ENCODE data around the gene FBXL16. TPM values are rescaled to one million over a fixed set of nuclear protein-coding genes. Genes with fewer than 3 reads are reported as not detected.

FBXL16 gene
- total and polyA plus RNA-seq, 2 of the 13 experiments (the other 11 are each of a cell fraction or from before 2014, with no cell fraction given), result 0.22 to 2.0 TPM

DNA sequence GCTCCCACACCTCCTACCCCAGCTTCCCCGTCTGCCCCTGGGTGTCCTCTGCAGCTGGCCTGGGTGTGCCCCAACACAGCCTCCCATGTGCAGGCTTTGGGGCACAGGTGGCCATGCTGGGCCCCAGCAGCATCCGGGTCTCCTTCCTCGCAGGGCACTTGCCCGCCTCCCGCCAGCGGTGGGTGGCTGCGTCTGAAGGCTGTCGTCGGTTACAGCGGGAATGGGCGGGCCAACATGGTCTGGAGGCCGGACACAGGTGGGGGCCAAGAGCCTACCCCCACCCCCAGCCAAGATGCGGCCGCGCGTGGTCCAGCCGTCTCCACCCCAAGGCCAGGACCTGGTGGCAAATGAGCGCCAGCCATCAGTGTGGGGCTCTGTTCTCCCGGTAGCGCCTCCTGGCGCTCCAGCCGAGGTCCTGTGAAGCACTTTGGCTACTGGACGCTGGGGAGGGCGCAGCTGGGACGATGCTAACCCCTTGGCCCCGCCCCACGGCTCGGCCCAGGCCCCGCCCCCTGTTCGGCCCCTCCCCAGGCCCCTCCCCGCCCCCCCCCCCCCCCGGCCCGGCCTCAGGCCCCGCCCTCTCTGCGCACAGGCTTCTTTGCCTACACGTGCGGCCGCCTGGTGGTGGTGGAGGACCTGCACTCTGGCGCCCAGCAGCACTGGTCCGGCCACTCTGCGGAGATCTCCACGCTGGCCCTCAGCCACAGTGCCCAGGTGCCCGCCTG, 45.0 kb downstream of the FBXL16 start:
- TF ChIP-seq ZNF569 (CRISPR knock-in tag; IDR thresholded peaks at IDR 0.05; ENCODE audit: borderline replicate concordance) (no peak), SP2 (CRISPR knock-in tag; IDR thresholded peaks at IDR 0.05) (no peak), ERF (CRISPR knock-in tag; IDR thresholded peaks at IDR 0.05) (no peak), HNRNPK (IDR thresholded peaks at IDR 0.05; ENCODE audit: low read depth, low read length, poor library complexity, severe bottlenecking) (peak; percentile 14), CBX2 (IDR thresholded peaks at IDR 0.05; ENCODE audit: low read depth, low read length) (no peak), CBX2 (CRISPR knock-in tag; IDR thresholded peaks at IDR 0.05; ENCODE audit: low read depth) (no peak)
- ChIA-PET CTCF (ENCODE audit: low intra/inter-chr PET ratio, low total read pairs) (no interaction called here), POLR2A (no interaction called here)
- H3K79me2 ChIP-seq (ENCODE audit: insufficient read depth, low read length), result no peaks in the 10 kb centered on the region
- no peak overlapping the region for H3K4me3 ChIP-seq (replicated peaks in 1 of 3; ENCODE audit: insufficient read depth in 1 of 3, low read depth in 2 of 3, low read length in 3 of 3)
- in situ Hi-C loops (cut with HindIII; ENCODE audit: extremely low pct_ligation_motif_present, low pct_unique_long_range_greater_than_20kb), result no loop called here
- no peak overlapping the region for H2AFZ ChIP-seq (ENCODE audit: low read length)
- no peak overlapping the region for H3K9ac ChIP-seq (ENCODE audit: insufficient read depth, low read depth, low read length)
- no peak for DNase-seq (ENCODE audit: low spot score)
- ATAC-seq, result peak; percentile 9; the same call in 1 of the 3 replicates
- 91% methylated on average over 26 of the region's 43 CpGs for WGBS (ENCODE audit: low lambda C conversion rate)
- H3K27me3 ChIP-seq (ENCODE audit: control insufficient read depth in 1 of 2, insufficient read depth in 2 of 2, low read length in 2 of 2), result no peaks in the 10 kb centered on the region
- intact Hi-C loops (cut with micrococcal nuclease; ENCODE audit: unreplicated experiment), result no loop called here
- FAIRE-seq, result no peak
- H4K20me1 ChIP-seq (ENCODE audit: insufficient read depth, low read length), result no peaks in the 10 kb centered on the region
- H3K4me1 ChIP-seq (ENCODE audit: insufficient read depth, low read length), result no peaks in the 10 kb centered on the region
- H3K36me3 ChIP-seq (replicated peaks in 1 of 2; ENCODE audit: control insufficient read depth in 1 of 2, insufficient read depth in 2 of 2, low read length in 2 of 2), result no peaks in the 10 kb centered on the region; a peak in 1 of 5 replicates
- no TSS peak for BruUV-seq (replicated peaks)
- no peak overlapping the region for H3K27ac ChIP-seq (ENCODE audit: extremely low read length, insufficient read depth, low read length)
- H3K4me2 ChIP-seq (ENCODE audit: low read depth, low read length), result no peak overlapping the region
- H3K9me3 ChIP-seq (ENCODE audit: low read length), result no peaks in the 10 kb centered on the region

DNA sequence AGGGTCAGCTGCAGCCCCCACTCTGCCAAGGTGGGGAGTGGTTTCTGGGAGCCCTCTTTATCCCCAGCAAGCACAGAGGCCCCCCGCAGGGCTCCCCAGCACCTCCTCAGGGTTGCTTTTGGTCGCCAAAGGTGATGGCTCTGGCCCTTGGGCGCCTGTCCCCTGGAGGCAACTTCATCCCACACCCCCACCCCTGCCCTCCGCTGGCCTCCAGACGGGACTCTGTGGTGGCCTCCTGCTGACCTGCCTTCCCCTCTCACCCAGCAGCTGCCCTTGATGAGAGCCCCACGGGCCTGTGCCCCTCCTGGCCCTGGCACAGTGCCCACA, 45.5 kb downstream of the FBXL16 start:
- no peaks in the 10 kb centered on the region for H3K27me3 ChIP-seq (ENCODE audit: control insufficient read depth in 1 of 2, insufficient read depth in 2 of 2, low read length in 2 of 2)
- peaks cover 0 to 2% of the 10 kb centered on the region in 2 experiments; a peak in 1 of 5 replicates for H3K36me3 ChIP-seq (replicated peaks in 1 of 2; ENCODE audit: control insufficient read depth in 1 of 2, insufficient read depth in 2 of 2, low read length in 2 of 2)
- in situ Hi-C loops (cut with HindIII; ENCODE audit: extremely low pct_ligation_motif_present, low pct_unique_long_range_greater_than_20kb), result no loop called here
- 80% methylated on average over 1 of the region's 6 CpGs for WGBS (ENCODE audit: low lambda C conversion rate)
- no peak overlapping the region for H3K9ac ChIP-seq (ENCODE audit: insufficient read depth, low read depth, low read length)
- H3K4me3 ChIP-seq (replicated peaks in 1 of 3; ENCODE audit: insufficient read depth in 1 of 3, low read depth in 2 of 3, low read length in 3 of 3), result no peak overlapping the region
- no peaks in the 10 kb centered on the region for H3K4me1 ChIP-seq (ENCODE audit: insufficient read depth, low read length)
- no peak overlapping the region for H2AFZ ChIP-seq (ENCODE audit: low read length)
- DNase-seq (ENCODE audit: low spot score) (no peak), ATAC-seq (no peak), FAIRE-seq (no peak)
- ChIA-PET POLR2A (no interaction called here), CTCF (ENCODE audit: low intra/inter-chr PET ratio, low total read pairs) (no interaction called here)
- intact Hi-C loops (cut with micrococcal nuclease; ENCODE audit: unreplicated experiment), result no loop called here
- no peaks in the 10 kb centered on the region for H3K9me3 ChIP-seq (ENCODE audit: low read length)
- BruUV-seq (replicated peaks), result no TSS peak
- H3K27ac ChIP-seq (ENCODE audit: extremely low read length, insufficient read depth, low read length), result no peak overlapping the region
- H3K4me2 ChIP-seq (ENCODE audit: low read depth, low read length), result no peak overlapping the region
- no peaks in the 10 kb centered on the region for H4K20me1 ChIP-seq (ENCODE audit: insufficient read depth, low read length)
- no peaks in the 10 kb centered on the region for H3K79me2 ChIP-seq (ENCODE audit: insufficient read depth, low read length)
- no peak for TF ChIP-seq SALL1 (CRISPR knock-in tag; IDR thresholded peaks at IDR 0.05)
- TF ChIP-seq, protein P1, sequence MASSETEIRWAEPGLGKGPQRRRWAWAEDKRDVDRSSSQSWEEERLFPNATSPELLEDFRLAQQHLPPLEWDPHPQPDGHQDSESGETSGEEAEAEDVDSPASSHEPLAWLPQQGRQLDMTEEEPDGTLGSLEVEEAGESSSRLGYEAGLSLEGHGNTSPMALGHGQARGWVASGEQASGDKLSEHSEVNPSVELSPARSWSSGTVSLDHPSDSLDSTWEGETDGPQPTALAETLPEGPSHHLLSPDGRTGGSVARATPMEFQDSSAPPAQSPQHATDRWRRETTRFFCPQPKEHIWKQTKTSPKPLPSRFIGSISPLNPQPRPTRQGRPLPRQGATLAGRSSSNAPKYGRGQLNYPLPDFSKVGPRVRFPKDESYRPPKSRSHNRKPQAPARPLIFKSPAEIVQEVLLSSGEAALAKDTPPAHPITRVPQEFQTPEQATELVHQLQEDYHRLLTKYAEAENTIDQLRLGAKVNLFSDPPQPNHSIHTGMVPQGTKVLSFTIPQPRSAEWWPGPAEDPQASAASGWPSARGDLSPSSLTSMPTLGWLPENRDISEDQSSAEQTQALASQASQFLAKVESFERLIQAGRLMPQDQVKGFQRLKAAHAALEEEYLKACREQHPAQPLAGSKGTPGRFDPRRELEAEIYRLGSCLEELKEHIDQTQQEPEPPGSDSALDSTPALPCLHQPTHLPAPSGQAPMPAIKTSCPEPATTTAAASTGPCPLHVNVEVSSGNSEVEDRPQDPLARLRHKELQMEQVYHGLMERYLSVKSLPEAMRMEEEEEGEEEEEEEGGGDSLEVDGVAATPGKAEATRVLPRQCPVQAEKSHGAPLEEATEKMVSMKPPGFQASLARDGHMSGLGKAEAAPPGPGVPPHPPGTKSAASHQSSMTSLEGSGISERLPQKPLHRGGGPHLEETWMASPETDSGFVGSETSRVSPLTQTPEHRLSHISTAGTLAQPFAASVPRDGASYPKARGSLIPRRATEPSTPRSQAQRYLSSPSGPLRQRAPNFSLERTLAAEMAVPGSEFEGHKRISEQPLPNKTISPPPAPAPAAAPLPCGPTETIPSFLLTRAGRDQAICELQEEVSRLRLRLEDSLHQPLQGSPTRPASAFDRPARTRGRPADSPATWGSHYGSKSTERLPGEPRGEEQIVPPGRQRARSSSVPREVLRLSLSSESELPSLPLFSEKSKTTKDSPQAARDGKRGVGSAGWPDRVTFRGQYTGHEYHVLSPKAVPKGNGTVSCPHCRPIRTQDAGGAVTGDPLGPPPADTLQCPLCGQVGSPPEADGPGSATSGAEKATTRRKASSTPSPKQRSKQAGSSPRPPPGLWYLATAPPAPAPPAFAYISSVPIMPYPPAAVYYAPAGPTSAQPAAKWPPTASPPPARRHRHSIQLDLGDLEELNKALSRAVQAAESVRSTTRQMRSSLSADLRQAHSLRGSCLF (CRISPR knock-in tag; IDR thresholded peaks at IDR 0.05; ENCODE audit: borderline replicate concordance), result no peak
- no peak for TF ChIP-seq GPN1 (CRISPR knock-in tag; IDR thresholded peaks at IDR 0.05; ENCODE audit: borderline replicate concordance)
- TF ChIP-seq, protein P2, sequence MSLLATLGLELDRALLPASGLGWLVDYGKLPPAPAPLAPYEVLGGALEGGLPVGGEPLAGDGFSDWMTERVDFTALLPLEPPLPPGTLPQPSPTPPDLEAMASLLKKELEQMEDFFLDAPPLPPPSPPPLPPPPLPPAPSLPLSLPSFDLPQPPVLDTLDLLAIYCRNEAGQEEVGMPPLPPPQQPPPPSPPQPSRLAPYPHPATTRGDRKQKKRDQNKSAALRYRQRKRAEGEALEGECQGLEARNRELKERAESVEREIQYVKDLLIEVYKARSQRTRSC (CRISPR knock-in tag; IDR thresholded peaks at IDR 0.05; ENCODE audit: low read depth), result no peak
- TF ChIP-seq, protein P3, sequence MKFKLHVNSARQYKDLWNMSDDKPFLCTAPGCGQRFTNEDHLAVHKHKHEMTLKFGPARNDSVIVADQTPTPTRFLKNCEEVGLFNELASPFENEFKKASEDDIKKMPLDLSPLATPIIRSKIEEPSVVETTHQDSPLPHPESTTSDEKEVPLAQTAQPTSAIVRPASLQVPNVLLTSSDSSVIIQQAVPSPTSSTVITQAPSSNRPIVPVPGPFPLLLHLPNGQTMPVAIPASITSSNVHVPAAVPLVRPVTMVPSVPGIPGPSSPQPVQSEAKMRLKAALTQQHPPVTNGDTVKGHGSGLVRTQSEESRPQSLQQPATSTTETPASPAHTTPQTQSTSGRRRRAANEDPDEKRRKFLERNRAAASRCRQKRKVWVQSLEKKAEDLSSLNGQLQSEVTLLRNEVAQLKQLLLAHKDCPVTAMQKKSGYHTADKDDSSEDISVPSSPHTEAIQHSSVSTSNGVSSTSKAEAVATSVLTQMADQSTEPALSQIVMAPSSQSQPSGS (CRISPR knock-in tag; IDR thresholded peaks at IDR 0.05), result no peak
- TF ChIP-seq SALL2 (CRISPR knock-in tag; IDR thresholded peaks at IDR 0.05), result no peak
